Forelimb muscle (tissue), 1 donor: Measurements from ENCODE around the gene ITGB3BP. TPM values are rescaled to one million over a fixed set of nuclear protein-coding genes. Genes with fewer than 3 reads are reported as not detected.
"Not testable (repeated sequence)": the region's sequence is repeated elsewhere in the genome, so short reads cannot be mapped to it uniquely, and the experiment has no call there.

Experiments used
- DNase-seq: peaks from one replicate; pipeline ENCODE4 v3.0.0-alpha.2; 2013; ENCODE audit warnings: low read depth
- polyA plus RNA-seq: library from polyadenylated mRNA; unstranded; fragments of 120-200 nt; gene quantifications from one replicate; pipeline ENCODE4 v1.2.1, GENCODE V29; 2013; ENCODE audit not compliant: insufficient read length

ITGB3BP gene, protein sequence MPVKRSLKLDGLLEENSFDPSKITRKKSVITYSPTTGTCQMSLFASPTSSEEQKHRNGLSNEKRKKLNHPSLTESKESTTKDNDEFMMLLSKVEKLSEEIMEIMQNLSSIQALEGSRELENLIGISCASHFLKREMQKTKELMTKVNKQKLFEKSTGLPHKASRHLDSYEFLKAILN
- polyA plus RNA-seq: 23.0 TPM

GRCh38 chr1:63522891-63523728, at the start of gene ITGB3BP, which contains the start of gene EFCAB7:
Gene ITGB3BP (minus strand): TSS chr1:63523225. CDS start chr1:63523133, 92 bp downstream.
Gene EFCAB7 (plus strand): TSS chr1:63523525. CDS start chr1:63525573, 2,048 bp downstream.
- peak; percentile 83 for DNase-seq

- DNase-seq: not testable (repeated sequence)
These were observed 49.7 kb upstream of the ITGB3BP start for GRCh38 chr1:63572686-63573085.

- DNase-seq: no peak
These were observed 46.8 kb upstream of the ITGB3BP start for GRCh38 chr1:63569640-63570316.

GRCh38 chr1:63569068-63569467, 46.0 kb upstream of the ITGB3BP start:
- no peak for DNase-seq

- no peak for DNase-seq
These were observed 40.7 kb upstream of the ITGB3BP start for GRCh38 chr1:63563745-63564144.

DNA sequence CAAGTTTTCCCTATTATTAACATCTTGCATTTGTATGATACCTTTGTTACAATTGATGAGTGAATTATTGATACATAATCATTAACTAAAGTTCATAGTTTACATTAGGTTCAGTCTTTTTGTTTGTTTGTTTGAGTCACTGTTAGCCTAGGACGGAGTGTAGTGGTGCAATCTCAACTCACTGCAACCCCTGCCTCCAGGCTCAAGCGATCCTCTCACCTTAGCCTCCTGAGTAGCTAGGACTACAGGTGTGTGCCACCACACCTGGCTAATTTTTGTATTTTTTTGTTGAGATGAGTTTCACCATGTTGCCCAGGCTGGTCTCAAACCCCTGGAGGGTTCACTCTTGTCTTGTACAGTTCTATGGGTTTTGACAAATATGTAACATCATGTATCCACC, 36.3 kb upstream of the ITGB3BP start:
- no peak for DNase-seq

GRCh38 chr1:63557365-63557987, 34.5 kb upstream of the ITGB3BP start:
- DNase-seq: no peak

DNA sequence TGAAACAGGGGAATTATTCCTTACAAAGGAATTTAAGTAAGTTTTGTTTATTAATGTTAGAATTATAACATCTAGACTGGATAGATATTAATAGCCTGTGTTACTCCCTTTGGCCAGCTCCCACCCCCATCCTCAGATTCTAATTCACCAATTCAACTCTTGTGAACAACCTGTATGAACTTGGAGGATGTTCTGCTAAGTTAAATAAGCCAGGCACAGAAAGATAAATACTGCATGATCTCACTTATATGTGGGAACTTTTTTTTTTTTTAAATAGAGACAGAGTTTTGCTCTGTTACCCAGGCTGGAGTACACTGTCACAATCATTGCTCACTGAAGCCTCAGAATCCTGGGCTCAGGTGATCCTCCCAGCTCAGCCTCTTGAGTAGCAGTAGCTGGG, 32.5 kb upstream of the ITGB3BP start:
- DNase-seq: no peak

- no peak for DNase-seq
These were observed 25.9 kb upstream of the ITGB3BP start for GRCh38 chr1:63548877-63549276.

DNA sequence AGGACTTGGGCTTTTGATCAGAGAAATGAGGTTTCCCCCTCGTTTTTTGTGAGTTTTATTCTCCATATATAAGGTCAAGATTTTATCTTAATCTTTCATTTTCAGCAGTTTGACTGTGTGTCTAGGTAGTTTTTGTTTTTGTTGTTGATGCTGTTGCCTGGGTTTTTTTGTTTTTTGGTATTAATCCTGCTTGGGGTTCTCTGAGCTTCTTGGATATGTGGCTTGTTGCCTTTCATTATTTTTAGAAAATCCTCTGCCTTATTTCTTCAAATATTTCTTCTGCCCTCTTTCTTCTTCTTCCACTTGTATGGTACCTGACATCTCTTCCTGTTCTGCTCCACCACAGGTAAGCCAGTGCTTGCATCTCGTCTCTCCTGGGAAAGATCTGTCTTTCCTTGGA, 25.3 kb upstream of the ITGB3BP start:
- DNase-seq: no peak

DNA sequence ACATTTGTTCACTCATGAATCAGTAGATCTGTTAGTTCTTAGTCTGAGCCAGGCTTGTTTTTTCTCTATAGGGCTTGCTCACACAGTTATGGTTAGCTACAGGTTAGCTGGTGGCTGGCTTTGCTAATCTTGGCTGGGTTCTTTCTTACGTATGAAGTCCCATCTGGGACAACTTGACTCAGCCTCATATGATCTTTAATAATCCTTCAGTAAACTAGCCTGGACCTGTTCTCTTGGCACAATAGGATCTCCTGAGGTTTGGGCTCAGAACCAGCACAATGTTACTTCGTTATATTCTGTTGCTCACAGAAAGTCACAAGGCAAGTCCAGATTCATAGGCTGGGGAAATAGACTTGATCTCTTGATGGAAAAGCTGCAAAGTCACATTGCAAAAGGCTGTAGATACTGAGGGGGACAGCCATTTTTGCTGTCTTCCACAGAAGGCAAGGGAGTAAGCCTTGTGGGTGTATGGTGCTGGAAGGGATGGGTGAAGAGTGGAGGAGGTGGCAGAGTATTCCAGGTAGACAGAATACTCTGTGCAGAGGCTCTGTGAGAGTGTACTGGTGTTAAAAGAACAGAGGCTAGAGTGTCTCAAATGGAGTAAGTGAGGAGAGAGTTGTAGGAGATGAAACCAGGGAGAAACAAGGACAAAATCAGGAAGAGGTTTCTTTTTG, 24.7 kb upstream of the ITGB3BP start:
- DNase-seq: no peak

- DNase-seq: no peak
These were observed 22.8 kb upstream of the ITGB3BP start for GRCh38 chr1:63545780-63546179.

GRCh38 chr1:63537940-63538339, 14.9 kb upstream of the ITGB3BP start:
- DNase-seq: no peak

DNA sequence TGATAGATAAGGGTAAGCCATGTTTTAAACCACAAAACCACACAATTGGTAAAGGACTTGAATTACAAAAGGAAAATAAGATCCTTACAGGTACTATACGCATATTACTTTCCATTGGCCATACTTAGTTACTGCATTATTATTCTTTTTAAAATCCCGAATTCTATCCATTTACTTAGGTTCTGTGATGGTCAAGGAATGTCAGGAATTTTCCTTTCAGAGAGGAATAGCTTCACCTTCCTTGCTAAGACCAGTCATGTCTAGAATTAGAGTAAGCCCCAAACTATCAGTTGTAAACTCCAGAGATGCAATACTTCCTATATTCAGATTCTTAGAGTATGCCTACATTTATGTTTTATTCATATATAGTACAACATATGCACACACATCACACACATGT, 14.0 kb upstream of the ITGB3BP start:
- DNase-seq: no peak

- no peak for DNase-seq
These were observed 11.4 kb upstream of the ITGB3BP start for GRCh38 chr1:63534406-63534805.

GRCh38 chr1:63533931-63534330, 10.9 kb upstream of the ITGB3BP start:
- DNase-seq: no peak

DNA sequence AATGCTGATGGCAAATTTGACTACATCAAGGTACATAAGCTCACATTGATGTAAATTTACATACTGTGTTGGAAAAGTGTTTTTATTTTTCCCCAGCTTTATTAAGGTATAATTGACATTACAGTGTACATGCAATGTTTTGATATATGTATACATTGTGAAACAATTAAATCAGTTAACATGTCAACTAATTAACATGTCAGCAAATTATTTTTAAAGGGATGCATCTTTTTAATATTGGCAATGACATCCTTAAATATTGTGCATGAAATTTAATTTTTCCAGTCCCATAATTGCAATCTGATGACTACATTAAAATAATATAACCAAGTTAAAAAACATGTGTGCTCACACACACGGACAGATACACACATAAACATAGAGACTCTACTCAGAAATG, 9.7 kb upstream of the ITGB3BP start:
- no peak for DNase-seq

- DNase-seq: no peak
These were observed 1.2 kb upstream of the ITGB3BP start for GRCh38 chr1:63524201-63524600.

GRCh38 chr1:63523738-63524137, 713 bp upstream of the ITGB3BP start:
- DNase-seq: no peak

DNA sequence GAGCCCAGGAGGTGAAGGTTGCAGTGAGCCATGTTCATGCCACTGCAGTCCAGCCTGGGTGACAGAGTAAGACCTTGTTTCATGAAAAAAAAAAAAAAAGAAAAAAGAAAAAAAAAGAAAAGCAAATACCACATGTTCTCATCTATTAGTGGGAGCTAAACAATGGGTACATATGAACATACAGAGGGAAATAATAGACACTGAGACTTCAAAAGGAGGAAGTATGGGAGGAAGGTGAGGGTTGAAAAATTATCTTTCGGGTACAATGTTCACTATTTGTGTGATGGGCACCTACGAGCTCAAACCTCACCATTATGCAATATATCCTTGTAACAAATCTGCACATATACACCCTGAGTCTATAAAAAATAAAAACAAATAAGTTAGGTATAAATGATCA, 6.4 kb downstream of the ITGB3BP start:
- no peak for DNase-seq

DNA sequence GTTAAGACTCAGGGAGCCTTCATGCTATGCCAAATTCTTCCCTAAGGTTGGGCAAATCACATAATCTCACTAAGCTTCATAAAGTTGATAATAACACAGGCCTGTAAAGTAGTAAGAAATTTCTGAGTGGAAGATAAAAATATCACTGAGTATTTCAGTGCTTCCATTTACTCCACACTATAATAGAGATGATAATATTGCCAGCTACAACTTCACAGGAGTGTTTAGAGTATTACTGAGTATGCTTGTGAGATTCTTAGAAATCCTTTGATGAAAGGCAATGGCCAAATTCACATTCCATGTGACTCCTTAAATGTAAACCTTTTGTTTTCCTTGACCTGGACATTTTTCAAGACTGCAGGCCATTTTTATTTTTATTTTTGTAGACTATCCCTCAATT, 10.4 kb downstream of the ITGB3BP start:
- no peak for DNase-seq

GRCh38 chr1:63509718-63510117, 13.3 kb downstream of the ITGB3BP start:
- DNase-seq: no peak
